HCT116 (cell line): Measurements from ENCODE around the gene CDH13.

Experiments
- CTCF ChIP-seq, 3 experiments: fragments of 200-600 bp in 1 of 3; sonication (generic) in 1 of 3; IDR thresholded peaks in 2 of 3; conservative IDR thresholded peaks in 1 of 3; 2 replicates each; pipeline ENCODE4 v1.5.1; 2012 to 2017; ENCODE audit warnings: low read depth in 2 of 3, low read length in 2 of 3, antibody characterized with exemption in 1 of 3, borderline replicate concordance in 1 of 3, control low read depth in 1 of 3, mild to moderate bottlenecking in 1 of 3, mixed read lengths in 1 of 3, mixed run types in 1 of 3, moderate library complexity in 1 of 3; ENCODE audit not compliant: insufficient read depth in 1 of 3
- EZH2 ChIP-seq: fragments of 200-600 bp; sonication (generic); IDR thresholded peaks from 2 replicates; pipeline ENCODE4 v1.6.1; 2017; ENCODE audit warnings: antibody characterized with exemption, mixed run types
- SP1 ChIP-seq: IDR thresholded peaks from 2 replicates; pipeline ENCODE4 v1.6.1; 2012; ENCODE audit warnings: low read depth

- TF ChIP-seq SP1 (no peak), EZH2 (no peak), CTCF (IDR thresholded peaks at IDR 0.05 in 2 of 3, conservative IDR thresholded peaks at IDR 0.05 in 1 of 3; ENCODE audit: borderline replicate concordance in 1 of 3, insufficient read depth in 1 of 3, low read depth in 2 of 3, low read length in 2 of 3) (no peak)
These were observed 884.1 kb downstream of the CDH13 start for GRCh38 chr16:83510906-83511305.
